ENCODE measurements around the gene CCT7. TPM values are rescaled to one million over a fixed set of nuclear protein-coding genes. Genes with fewer than 3 reads are reported as not detected.
A peak's percentile ranks its signal among the peaks of the same experiment; 100 is the strongest.

The CCT7 gene
- total and polyA plus RNA-seq, 2 donors (not counting 1 experiment from before 2014, with no cell fraction given), result 94.4 to 160 TPM

DNA sequence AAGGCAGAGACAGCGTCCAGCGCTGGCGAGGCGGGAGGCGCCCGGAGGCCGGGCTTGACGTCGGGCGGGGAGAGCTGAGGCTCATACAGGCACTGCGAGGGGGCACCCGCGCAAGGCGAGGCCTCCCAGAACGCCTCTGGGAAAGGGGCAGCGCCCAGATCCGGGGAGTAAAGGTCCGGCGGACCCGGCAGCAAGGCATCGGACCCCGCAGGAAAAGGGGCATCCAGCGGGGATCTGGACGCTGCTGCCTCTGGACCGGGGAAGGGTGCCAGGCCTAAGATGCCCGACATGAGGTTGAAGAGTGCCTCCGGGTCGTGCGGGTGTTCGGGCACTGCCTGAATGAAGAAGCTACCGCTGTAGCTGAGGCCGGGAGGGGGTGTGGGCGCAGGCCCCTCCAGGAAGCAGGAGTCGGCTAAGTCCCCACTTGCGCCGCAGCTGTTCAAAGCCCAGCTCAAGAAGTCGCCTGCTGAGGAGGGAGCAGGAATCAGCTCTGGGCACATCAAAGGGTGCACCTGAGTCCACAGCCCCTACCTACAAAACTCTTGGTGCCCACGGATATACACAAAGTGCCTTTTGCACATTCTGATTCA, 58.3 kb downstream of the CCT7 start:
- H3K4me3 ChIP-seq (ENCODE audit: control extremely low read depth in 1 of 5, extremely low read depth in 1 of 5, insufficient read depth in 1 of 5, low read depth in 2 of 5, low read length in 4 of 5), result peak overlapping the region in 1 of 5 experiments; percentile 49
- intact Hi-C loops (cut with micrococcal nuclease), result loop anchor here (2.0 kb wide), 1 partner anchor 94 kb away; no protein-coding TSS in a partner anchor
- H3K27me3 ChIP-seq (replicated peaks in 1 of 4; ENCODE audit: control extremely low read depth in 1 of 4, control insufficient read depth in 3 of 4, insufficient read depth in 4 of 4, low read length in 3 of 4), result peaks cover 2 to 71% (median 57%) of the 10 kb centered on the region in 4 experiments
- H3K9me3 ChIP-seq (ENCODE audit: control extremely low read depth in 1 of 3, control insufficient read depth in 2 of 3, insufficient read depth in 1 of 3, low read length in 2 of 3), result peaks cover 3 to 21% (median 7%) of the 10 kb centered on the region in 3 donors
- no peak overlapping the region for H3K27ac ChIP-seq (ENCODE audit: low read length in 2 of 2)
- ChIA-PET CTCF (interaction anchor here (2.4 kb wide), 1 partner anchor 39 kb away, joined by 5 read pairs; no protein-coding TSS in a partner anchor), POLR2A (no interaction called here)
- no peak overlapping the region for H2AFZ ChIP-seq (ENCODE audit: insufficient read depth, low read depth, low read length, poor library complexity, severe bottlenecking)
- H3K4me2 ChIP-seq (replicated peaks; ENCODE audit: low read depth, low read length, poor library complexity, severe bottlenecking), result peak overlapping the region; percentile 87
- no peak for TF ChIP-seq EZH2 (IDR thresholded peaks at IDR 0.05; ENCODE audit: borderline replicate concordance, insufficient read depth, low read depth, low read length, poor library complexity, severe bottlenecking)
- TF ChIP-seq, protein P1, sequence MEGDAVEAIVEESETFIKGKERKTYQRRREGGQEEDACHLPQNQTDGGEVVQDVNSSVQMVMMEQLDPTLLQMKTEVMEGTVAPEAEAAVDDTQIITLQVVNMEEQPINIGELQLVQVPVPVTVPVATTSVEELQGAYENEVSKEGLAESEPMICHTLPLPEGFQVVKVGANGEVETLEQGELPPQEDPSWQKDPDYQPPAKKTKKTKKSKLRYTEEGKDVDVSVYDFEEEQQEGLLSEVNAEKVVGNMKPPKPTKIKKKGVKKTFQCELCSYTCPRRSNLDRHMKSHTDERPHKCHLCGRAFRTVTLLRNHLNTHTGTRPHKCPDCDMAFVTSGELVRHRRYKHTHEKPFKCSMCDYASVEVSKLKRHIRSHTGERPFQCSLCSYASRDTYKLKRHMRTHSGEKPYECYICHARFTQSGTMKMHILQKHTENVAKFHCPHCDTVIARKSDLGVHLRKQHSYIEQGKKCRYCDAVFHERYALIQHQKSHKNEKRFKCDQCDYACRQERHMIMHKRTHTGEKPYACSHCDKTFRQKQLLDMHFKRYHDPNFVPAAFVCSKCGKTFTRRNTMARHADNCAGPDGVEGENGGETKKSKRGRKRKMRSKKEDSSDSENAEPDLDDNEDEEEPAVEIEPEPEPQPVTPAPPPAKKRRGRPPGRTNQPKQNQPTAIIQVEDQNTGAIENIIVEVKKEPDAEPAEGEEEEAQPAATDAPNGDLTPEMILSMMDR (IDR thresholded peaks at IDR 0.05), result no peak
- DNase-seq (peak; percentile 47), ATAC-seq (ENCODE audit: low read depth) (no peak)
- Mint-ChIP-seq H3K9me3 (ENCODE audit: insufficient read depth) (no peaks in the 10 kb centered on the region), H3K4me3 (peak overlapping the region; percentile 75), H3K27ac (no peak overlapping the region), H3K27me3 (peaks cover 47% of the 10 kb centered on the region), H3K4me1 (peaks cover 22% of the 10 kb centered on the region)
- peak overlapping the region; percentile 46 for H3K9ac ChIP-seq (ENCODE audit: low read length)
- peaks cover 28 to 37% of the 10 kb centered on the region in 2 donors for H3K4me1 ChIP-seq (ENCODE audit: control insufficient read depth in 2 of 2, insufficient read depth in 2 of 2, low read length in 2 of 2)
- H4K20me1 ChIP-seq (ENCODE audit: control insufficient read depth, insufficient read depth, low read length, poor library complexity, severe bottlenecking), result no peaks in the 10 kb centered on the region
- no peaks in the 10 kb centered on the region for H3K79me2 ChIP-seq (ENCODE audit: control insufficient read depth, insufficient read depth, low read length)
- 9% methylated on average over 38 of the region's 38 CpGs for WGBS (ENCODE audit: insufficient coverage)
- H3K36me3 ChIP-seq (replicated peaks in 1 of 2; ENCODE audit: control extremely low read depth in 1 of 2, control insufficient read depth in 1 of 2, extremely low read depth in 1 of 2, insufficient read depth in 2 of 2, low read length in 1 of 2), result no peaks in the 10 kb centered on the region

DNA sequence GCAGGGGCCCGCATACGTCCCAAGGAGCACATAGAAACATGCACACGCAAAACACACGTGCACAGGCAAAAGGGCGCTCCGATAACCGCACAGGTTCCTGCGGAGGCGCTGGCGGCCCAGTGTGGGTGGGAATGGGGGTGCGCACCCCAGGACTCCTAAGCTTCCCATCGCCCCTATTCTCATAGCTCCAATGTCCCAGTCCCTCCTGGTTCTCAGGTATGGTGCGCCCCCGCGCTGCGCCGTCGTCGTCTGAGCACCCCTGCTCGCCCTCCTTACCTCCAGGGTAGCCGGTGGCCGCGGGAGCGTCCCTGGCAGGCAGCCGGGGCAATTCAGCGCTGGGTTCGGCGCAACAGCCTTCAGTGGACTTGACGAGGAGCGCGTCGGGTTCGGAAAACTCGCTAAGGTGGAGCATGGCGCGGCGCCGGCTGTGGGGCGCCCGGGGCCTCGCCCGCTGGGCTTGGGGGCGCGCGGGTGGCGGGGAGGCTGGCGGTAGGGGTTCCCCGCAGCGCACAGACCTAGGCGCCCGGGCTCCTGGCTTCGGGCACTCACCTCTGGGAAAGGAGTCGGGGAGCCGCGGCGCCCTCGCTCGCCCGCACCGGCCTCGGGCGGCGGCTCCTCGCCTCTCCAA, 58.9 kb downstream of the CCT7 start:
- peaks cover 3 to 21% (median 7%) of the 10 kb centered on the region in 3 donors for H3K9me3 ChIP-seq (ENCODE audit: control extremely low read depth in 1 of 3, control insufficient read depth in 2 of 3, insufficient read depth in 1 of 3, low read length in 2 of 3)
- TF ChIP-seq, protein P1 (IDR thresholded peaks at IDR 0.05), result no peak
- peak; percentile 24 for TF ChIP-seq EZH2 (IDR thresholded peaks at IDR 0.05; ENCODE audit: borderline replicate concordance, insufficient read depth, low read depth, low read length, poor library complexity, severe bottlenecking)
- peak overlapping the region; percentile 46 for H3K9ac ChIP-seq (ENCODE audit: low read length)
- Mint-ChIP-seq H3K9me3 (ENCODE audit: insufficient read depth) (no peaks in the 10 kb centered on the region), H3K4me3 (peak overlapping the region; percentile 81), H3K4me1 (peaks cover 22% of the 10 kb centered on the region), H3K27me3 (peaks cover 54% of the 10 kb centered on the region), H3K27ac (no peak overlapping the region)
- WGBS (ENCODE audit: insufficient coverage), result 4% methylated on average over 54 of the region's 64 CpGs
- H3K27me3 ChIP-seq (replicated peaks in 1 of 4; ENCODE audit: control extremely low read depth in 1 of 4, control insufficient read depth in 3 of 4, insufficient read depth in 4 of 4, low read length in 3 of 4), result peaks cover 2 to 74% (median 62%) of the 10 kb centered on the region in 4 experiments
- intact Hi-C loops (cut with micrococcal nuclease), result loop anchor here (2.0 kb wide), 1 partner anchor 94 kb away; no protein-coding TSS in a partner anchor
- no peak for ATAC-seq (ENCODE audit: low read depth)
- H3K4me3 ChIP-seq (ENCODE audit: control extremely low read depth in 1 of 5, extremely low read depth in 1 of 5, insufficient read depth in 1 of 5, low read depth in 2 of 5, low read length in 4 of 5), result peak overlapping the region in 4 of 5 experiments; percentile 24 to 55 (median 48)
- H3K36me3 ChIP-seq (replicated peaks in 1 of 2; ENCODE audit: control extremely low read depth in 1 of 2, control insufficient read depth in 1 of 2, extremely low read depth in 1 of 2, insufficient read depth in 2 of 2, low read length in 1 of 2), result no peaks in the 10 kb centered on the region
- ChIA-PET POLR2A (interaction anchor here (0.6 kb wide), 2 partner anchors 8 to 539 kb away, joined by 3 read pairs; no protein-coding TSS in a partner anchor), CTCF (no interaction called here)
- H3K79me2 ChIP-seq (ENCODE audit: control insufficient read depth, insufficient read depth, low read length), result no peaks in the 10 kb centered on the region
- DNase-seq, result peak; percentile 48
- H3K4me2 ChIP-seq (replicated peaks; ENCODE audit: low read depth, low read length, poor library complexity, severe bottlenecking), result peak overlapping the region; percentile 87
- H3K4me1 ChIP-seq (ENCODE audit: control insufficient read depth in 2 of 2, insufficient read depth in 2 of 2, low read length in 2 of 2), result peaks cover 28 to 37% of the 10 kb centered on the region in 2 donors
- H2AFZ ChIP-seq (ENCODE audit: insufficient read depth, low read depth, low read length, poor library complexity, severe bottlenecking), result peak overlapping the region; percentile 35
- no peak overlapping the region for H3K27ac ChIP-seq (ENCODE audit: low read length in 2 of 2)
- H4K20me1 ChIP-seq (ENCODE audit: control insufficient read depth, insufficient read depth, low read length, poor library complexity, severe bottlenecking), result no peaks in the 10 kb centered on the region
